DOHH2 (cell line): ENCODE measurements around the gene RBPJ.
"Not testable (repeated sequence)": the region's sequence is repeated elsewhere in the genome, so short reads cannot be mapped to it uniquely, and the experiment has no call there.

Experiments used
- H3F3A ChIP-seq: fragments of 200-600 bp; sonication (generic), shearing (Covaris generic); 2 replicates; pipeline ENCODE4 v1.6.0; 2016; ENCODE audit warnings: antibody characterized with exemption, mild to moderate bottlenecking; ENCODE audit not compliant: control insufficient read depth, insufficient read depth
- H3K27ac ChIP-seq: fragments of 200-600 bp; sonication (generic); 2 replicates; pipeline ENCODE4 v1.5.1; 2014; ENCODE audit warnings: low read depth, mild to moderate bottlenecking, low read length, moderate library complexity
- H3K27me3 ChIP-seq: fragments of 200-600 bp; sonication (generic); 2 replicates; pipeline ENCODE4 v1.6.1; 2014; ENCODE audit warnings: mild to moderate bottlenecking, low read length, mixed read lengths; ENCODE audit not compliant: control insufficient read depth
- H3K36me3 ChIP-seq: fragments of 200-600 bp; sonication (generic); 2 replicates; pipeline ENCODE4 v1.6.1; 2014; ENCODE audit warnings: mild to moderate bottlenecking, low read length, moderate library complexity, mixed read lengths; ENCODE audit not compliant: control insufficient read depth
- H3K4me1 ChIP-seq: fragments of 200-600 bp; sonication (generic); 2 replicates; pipeline ENCODE4 v1.6.1; 2014; ENCODE audit warnings: mild to moderate bottlenecking, low read length, mixed read lengths; ENCODE audit not compliant: control insufficient read depth
- H3K4me2 ChIP-seq: fragments of 200-600 bp; sonication (generic); 2 replicates; pipeline ENCODE4 v1.6.0; 2014; ENCODE audit warnings: mild to moderate bottlenecking, low read length, moderate library complexity
- H3K4me3 ChIP-seq: fragments of 200-600 bp; sonication (generic); 2 replicates; pipeline ENCODE4 v1.5.1; 2014; ENCODE audit warnings: mild to moderate bottlenecking, low read length, mixed read lengths
- H3K79me2 ChIP-seq: fragments of 200-600 bp; sonication (generic); 2 replicates; pipeline ENCODE4 v1.6.1; 2014; ENCODE audit warnings: mild to moderate bottlenecking, low read length, mixed read lengths; ENCODE audit not compliant: control insufficient read depth
- H3K9me2 ChIP-seq: fragments of 200-600 bp; sonication (generic); replicated peaks from 2 replicates; pipeline ENCODE4 v1.6.1; 2014; ENCODE audit warnings: mild to moderate bottlenecking, low read length, mixed read lengths; ENCODE audit not compliant: control insufficient read depth
- H3K9me3 ChIP-seq: fragments of 200-600 bp; sonication (generic); 2 replicates; pipeline ENCODE4 v1.6.1; 2014; ENCODE audit warnings: antibody characterized with exemption, low read length, mixed read lengths; ENCODE audit not compliant: control insufficient read depth, insufficient read depth
- H4K20me1 ChIP-seq: fragments of 200-600 bp; sonication (generic); 2 replicates; pipeline ENCODE4 v1.6.0; 2014; ENCODE audit warnings: low read depth, mild to moderate bottlenecking, antibody characterized with exemption, low read length, moderate library complexity; ENCODE audit not compliant: control insufficient read depth, insufficient read depth
- CTCF ChIP-seq: fragments of 200-600 bp; sonication (generic); IDR thresholded peaks from one replicate; pipeline ENCODE4 v1.5.1; 2014; ENCODE audit warnings: antibody characterized with exemption, mild to moderate bottlenecking, low read depth, low read length; ENCODE audit not compliant: poor library complexity, severe bottlenecking
- EZH2phosphoT487 ChIP-seq: fragments of 200-600 bp; sonication (generic); IDR thresholded peaks from 2 replicates; pipeline ENCODE4 v1.6.1; 2017; ENCODE audit warnings: borderline replicate concordance, mild to moderate bottlenecking, antibody characterized with exemption, low read length, moderate library complexity, mixed read lengths

RBPJ gene

GRCh38 chr4:26355392-26356052 is 34.7 kb downstream of the RBPJ start:
- peaks cover 3% of the 10 kb centered on the region; the same call in 1 of the 2 replicates for H3F3A ChIP-seq
- no peaks in the 10 kb centered on the region for H3K36me3 ChIP-seq
- no peak for TF ChIP-seq EZH2phosphoT487
- no peak for TF ChIP-seq CTCF
- H4K20me1 ChIP-seq: peaks cover 29% of the 10 kb centered on the region
- H3K4me2 ChIP-seq: peak overlapping the region; percentile 44
- no peak overlapping the region for H3K27ac ChIP-seq
- H3K9me2 ChIP-seq: no peaks in the 10 kb centered on the region
- H3K27me3 ChIP-seq: no peaks in the 10 kb centered on the region
- H3K4me3 ChIP-seq: peak overlapping the region; percentile 13
- no peaks in the 10 kb centered on the region for H3K9me3 ChIP-seq
- peaks cover 20% of the 10 kb centered on the region for H3K4me1 ChIP-seq
- H3K79me2 ChIP-seq: peaks cover 99% of the 10 kb centered on the region

- Histone ChIP-seq H3K27me3 (no peaks in the 10 kb centered on the region), H3K27ac (no peak overlapping the region), H3K4me1 (peaks cover 20% of the 10 kb centered on the region), H3K36me3 (no peaks in the 10 kb centered on the region), H3K9me3 (no peaks in the 10 kb centered on the region), H3F3A (peaks cover 3% of the 10 kb centered on the region; the same call in 1 of the 2 replicates), H3K4me3 (peak overlapping the region; percentile 13), H3K4me2 (peak overlapping the region; percentile 44), H4K20me1 (peaks cover 27% of the 10 kb centered on the region), H3K9me2 (no peaks in the 10 kb centered on the region), H3K79me2 (peaks cover 99% of the 10 kb centered on the region)
- no peak for TF ChIP-seq CTCF
- TF ChIP-seq EZH2phosphoT487: no peak
Measured at GRCh38 chr4:26356081-26356501, 35.3 kb downstream of the RBPJ start.

- not testable (repeated sequence) for H3K4me2 ChIP-seq, H3K9me3 ChIP-seq, H3K27ac ChIP-seq, H3K36me3 ChIP-seq, H3K9me2 ChIP-seq, H3K27me3 ChIP-seq, H3K4me3 ChIP-seq, H3F3A ChIP-seq
- Histone ChIP-seq H4K20me1 (peaks cover 14% of the 10 kb centered on the region), H3K4me1 (peaks cover 17% of the 10 kb centered on the region), H3K79me2 (peaks cover 96% of the 10 kb centered on the region)
Measured at GRCh38 chr4:26359521-26359920, 38.7 kb downstream of the RBPJ start.

- H3K27me3 ChIP-seq: no peaks in the 10 kb centered on the region
- H3K79me2 ChIP-seq: peaks cover 92% of the 10 kb centered on the region
- H3K27ac ChIP-seq: no peak overlapping the region
- TF ChIP-seq EZH2phosphoT487 (no peak), CTCF (no peak)
- peaks cover 3% of the 10 kb centered on the region; the same call in 1 of the 2 replicates for H3F3A ChIP-seq
- no peak overlapping the region for H3K4me2 ChIP-seq
- H3K4me1 ChIP-seq: peaks cover 11% of the 10 kb centered on the region
- H3K36me3 ChIP-seq: no peaks in the 10 kb centered on the region
- no peaks in the 10 kb centered on the region for H3K9me3 ChIP-seq
- no peaks in the 10 kb centered on the region for H3K9me2 ChIP-seq
- H4K20me1 ChIP-seq: peaks cover 14% of the 10 kb centered on the region
- H3K4me3 ChIP-seq: no peak overlapping the region
Measured at GRCh38 chr4:26360273-26360672, 39.5 kb downstream of the RBPJ start.
